H1 (cell line): ENCODE measurements around the gene OR6N1. TPM values are rescaled to one million over a fixed set of nuclear protein-coding genes. Genes with fewer than 3 reads are reported as not detected.

Experiments used
- CTCF ChIA-PET: fragments of 300-600 bp; sonication (Branson Sonifier 250); formaldehyde crosslinking; loops from one replicate; lab custom pipeline; 2021; ENCODE audit not compliant: partially characterized antibody; lab: Charles Lee
- POLR2A ChIA-PET: fragments of 300-600 bp; sonication (Branson Sonifier 250); formaldehyde crosslinking; loops from one replicate; lab custom pipeline; 2021; ENCODE audit warnings: inconsistent platforms; ENCODE audit not compliant: partially characterized antibody; lab: Charles Lee
- DNase-seq, 2 experiments: peaks; one replicate each; pipeline versions ENCODE4 v3.0.0 to v3.0.0-alpha.2; 2010 to 2022; ENCODE audit warnings: low spot score in 2 of 2, low read depth in 1 of 2, mixed read lengths in 1 of 2
- FAIRE-seq: peaks from 2 replicates; lab custom pipeline; 2011; peaks lifted over from hg19 to GRCh38; lab: Jason Lieb, UNC
- H2AFZ ChIP-seq: 2 replicates; pipeline ENCODE4 v1.8.1; 2012; ENCODE audit warnings: low read length, inconsistent platforms
- H2AK5ac ChIP-seq: 2 replicates; pipeline ENCODE4 v1.6.1; 2013; ENCODE audit warnings: low read depth, low read length
- H2BK120ac ChIP-seq: replicated peaks from 2 replicates; pipeline ENCODE3; 2013; ENCODE audit warnings: low read depth, low read length, inconsistent platforms
- H2BK12ac ChIP-seq: 2 replicates; pipeline ENCODE4 v1.6.1; 2013; ENCODE audit warnings: low read depth, low read length
- H2BK15ac ChIP-seq: 2 replicates; pipeline ENCODE4 v1.6.1; 2013; ENCODE audit warnings: low read length
- H2BK20ac ChIP-seq: 2 replicates; pipeline ENCODE4 v1.6.1; 2013; ENCODE audit warnings: low read length
- H2BK5ac ChIP-seq: 2 replicates; pipeline ENCODE4 v1.6.1; 2013; ENCODE audit warnings: low read depth, low read length
- H3K14ac ChIP-seq: 2 replicates; pipeline ENCODE4 v1.6.1; 2013; ENCODE audit warnings: inconsistent platforms; ENCODE audit not compliant: insufficient read length
- H3K18ac ChIP-seq: 2 replicates; pipeline ENCODE4 v1.6.1; 2013; ENCODE audit warnings: low read length; ENCODE audit errors: extremely low read depth
- H3K23ac ChIP-seq: 2 replicates; pipeline ENCODE4 v1.6.1; 2013; ENCODE audit warnings: inconsistent platforms; ENCODE audit not compliant: insufficient read length
- H3K23me2 ChIP-seq: 2 replicates; pipeline ENCODE4 v1.6.1; 2013; ENCODE audit warnings: low read depth, low read length
- H3K27ac ChIP-seq: 2 replicates; pipeline ENCODE4 v1.6.1; 2011; ENCODE audit warnings: low read depth, low read length, inconsistent platforms
- H3K27me3 ChIP-seq, 4 experiments: replicated peaks in 1 of 4; 1 replicate in 1 of 4; 2 replicates in 3 of 4; pipeline versions ENCODE4 v1.6.1 to v1.8.1; 2011 to 2013; ENCODE audit warnings: low read length in 3 of 4, mild to moderate bottlenecking in 3 of 4, inconsistent platforms in 2 of 4, mixed read lengths in 2 of 4, moderate library complexity in 1 of 4; ENCODE audit not compliant: control insufficient read depth in 3 of 4, insufficient read depth in 3 of 4; ENCODE audit errors: extremely low read depth in 1 of 4
- H3K36me3 ChIP-seq, 4 experiments: 2 replicates each; pipeline versions ENCODE4 v1.6.1 to v1.8.1; 2011 to 2013; ENCODE audit warnings: mild to moderate bottlenecking in 4 of 4, low read length in 3 of 4, moderate library complexity in 2 of 4, control low read depth in 1 of 4, inconsistent platforms in 1 of 4; ENCODE audit not compliant: insufficient read depth in 4 of 4, control insufficient read depth in 2 of 4
- H3K4ac ChIP-seq: replicated peaks from 2 replicates; pipeline ENCODE3; 2013; ENCODE audit warnings: low read length, low read depth, mixed read lengths, inconsistent platforms; ENCODE audit not compliant: insufficient read length
- H3K4me1 ChIP-seq, 4 experiments: replicated peaks in 1 of 4; 1 replicate in 1 of 4; 2 replicates in 3 of 4; pipeline versions ENCODE4 v1.6.1 to v1.8.1; 2011 to 2013; ENCODE audit warnings: low read length in 3 of 4, inconsistent platforms in 2 of 4, mixed read lengths in 1 of 4; ENCODE audit not compliant: insufficient read depth in 4 of 4, control insufficient read depth in 3 of 4
- H3K4me2 ChIP-seq, 2 experiments: 2 replicates each; pipeline versions ENCODE4 v1.6.1 to v1.8.1; 2011 to 2013; ENCODE audit warnings: low read depth in 2 of 2, low read length in 2 of 2, control low read depth in 1 of 2, inconsistent platforms in 1 of 2, mild to moderate bottlenecking in 1 of 2; ENCODE audit not compliant: insufficient read depth in 1 of 2
- H3K4me3 ChIP-seq, 4 experiments: fragments of 200-600, 300-600 bp in 1 of 4; sonication (generic), shearing (Covaris generic), sonication (Bioruptor Twin) in 1 of 4; 2 replicates each; pipeline versions ENCODE4 v1.5.1 to v1.8.1; 2011 to 2016; ENCODE audit warnings: low read length in 4 of 4, low read depth in 3 of 4, control low read depth in 2 of 4, inconsistent platforms in 2 of 4, mild to moderate bottlenecking in 2 of 4, mixed read lengths in 1 of 4, moderate library complexity in 1 of 4; ENCODE audit not compliant: insufficient read depth in 2 of 4; ENCODE audit errors: extremely low read depth in 1 of 4
- H3K56ac ChIP-seq: replicated peaks from 2 replicates; pipeline ENCODE3; 2013; ENCODE audit warnings: low read depth, mild to moderate bottlenecking, mixed read lengths, low read length, inconsistent platforms; ENCODE audit not compliant: insufficient read length
- H3K79me1 ChIP-seq: 2 replicates; pipeline ENCODE4 v1.6.1; 2013; ENCODE audit warnings: low read depth, low read length, control low read depth
- H3K79me2 ChIP-seq, 2 experiments: 2 replicates each; pipeline versions ENCODE4 v1.6.1 to v1.8.1; 2012 to 2013; ENCODE audit warnings: low read length in 2 of 2, mild to moderate bottlenecking in 2 of 2, inconsistent platforms in 1 of 2; ENCODE audit not compliant: insufficient read depth in 2 of 2, control insufficient read depth in 1 of 2
- H3K9ac ChIP-seq, 4 experiments: replicated peaks in 1 of 4; 1 replicate in 1 of 4; 2 replicates in 3 of 4; pipeline versions ENCODE4 v1.6.1 to v1.8.1; 2011 to 2013; ENCODE audit warnings: low read depth in 3 of 4, low read length in 3 of 4, control low read depth in 2 of 4, mild to moderate bottlenecking in 2 of 4, moderate library complexity in 2 of 4, inconsistent platforms in 1 of 4; ENCODE audit errors: extremely low read depth in 1 of 4
- H3K9me3 ChIP-seq, 2 experiments: 2 replicates each; pipeline versions ENCODE4 v1.6.1 to v1.8.1; 2012 to 2013; ENCODE audit warnings: mild to moderate bottlenecking in 2 of 2, moderate library complexity in 2 of 2, control low read depth in 1 of 2, inconsistent platforms in 1 of 2, low read depth in 1 of 2, low read length in 1 of 2, mixed read lengths in 1 of 2; ENCODE audit not compliant: insufficient read depth in 2 of 2
- H4K20me1 ChIP-seq, 2 experiments: replicated peaks in 1 of 2; 2 replicates each; pipeline versions ENCODE3 to v1.8.1; 2011 to 2013; ENCODE audit warnings: inconsistent platforms in 2 of 2, low read length in 2 of 2, mild to moderate bottlenecking in 1 of 2; ENCODE audit not compliant: insufficient read depth in 2 of 2, control insufficient read depth in 1 of 2
- H4K5ac ChIP-seq: 2 replicates; pipeline ENCODE4 v1.6.1; 2013; ENCODE audit warnings: low read length, low read depth, mixed read lengths, inconsistent platforms; ENCODE audit not compliant: insufficient read length
- H4K8ac ChIP-seq: 2 replicates; pipeline ENCODE4 v1.8.0; 2013; ENCODE audit warnings: mild to moderate bottlenecking, moderate library complexity, low read length, inconsistent platforms; ENCODE audit not compliant: insufficient read depth; ENCODE audit errors: extremely low read depth
- H4K91ac ChIP-seq: replicated peaks from 2 replicates; pipeline ENCODE3; 2013; ENCODE audit warnings: low read length, mixed read lengths, inconsistent platforms; ENCODE audit not compliant: insufficient read length
- BCL11A ChIP-seq, 2 experiments: IDR thresholded peaks; one replicate each; pipeline ENCODE4 v1.6.1; 2011; ENCODE audit warnings: low read depth in 2 of 2, low read length in 2 of 2, mild to moderate bottlenecking in 2 of 2
- WGBS, 2 experiments: shearing (Covaris generic) in 1 of 2; methylation state at CpG; one replicate each; pipeline versions ENCODE4 v1.1.6 to v1.1.7; 2013 to 2015; ENCODE audit warnings: low lambda C conversion rate in 2 of 2, mixed read lengths in 2 of 2, inconsistent platforms in 1 of 2, low coverage in 1 of 2, missing lambda C conversion rate in 1 of 2; ENCODE audit not compliant: insufficient replicate concordance in 2 of 2, insufficient coverage in 1 of 2, insufficient read length in 1 of 2; ENCODE audit errors: extremely low coverage in 1 of 2, missing lambda C conversion rate in 1 of 2; 5-methylcytosine and 5-hydroxymethylcytosine counted together
- polyA plus RNA-seq, 7 experiments: library from polyadenylated mRNA; depleted of rRNA in 3 of 7; stranded (reverse) in 5 of 7; unstranded in 2 of 7; fragments of >200 nt in 5 of 7; fragments of 200-250 nt in 2 of 7; gene quantifications; 1 replicate in 5 of 7; 2 replicates in 1 of 7; 4 replicates in 1 of 7; pipeline versions ENCODE4 v1.2.1 to v1.2.3, GENCODE V29; 2011 to 2013; ENCODE audit warnings: missing spikeins in 2 of 7, mixed read lengths in 2 of 7
- total RNA-seq: library from RNA; stranded (reverse); fragmentation: NEBNext Ultra II Directional; extraction: Animal tissue kit (Norgen Biotek cat#: 25700); gene quantifications from 2 replicates; pipeline ENCODE4 v1.2.1, GENCODE V29; 2021

Gene OR6N1
- total and polyA plus RNA-seq, 2 of the 8 experiments (the other 6 are each of a cell fraction or from before 2014, with no cell fraction given), result not detected

- Histone ChIP-seq H4K8ac (no peak overlapping the region), H3K14ac (no peak overlapping the region), H2BK12ac (no peak overlapping the region), H3K23ac (no peak overlapping the region), H3K36me3 (no peaks in the 10 kb centered on the region), H3K56ac (no peak overlapping the region), H3K27ac (no peak overlapping the region), H2BK20ac (no peak overlapping the region), H4K5ac (no peak overlapping the region), H3K27me3 (no peaks in the 10 kb centered on the region), H3K18ac (no peak overlapping the region), H4K20me1 (no peaks in the 10 kb centered on the region), H3K23me2 (no peaks in the 10 kb centered on the region), H3K79me1 (no peaks in the 10 kb centered on the region), H3K9me3 (no peaks in the 10 kb centered on the region), H3K4me1 (no peaks in the 10 kb centered on the region), H2BK5ac (no peak overlapping the region), H3K4me3 (no peak overlapping the region), H3K4ac (no peak overlapping the region), H3K9ac (no peak overlapping the region), H3K79me2 (no peaks in the 10 kb centered on the region), H2AK5ac (no peak overlapping the region), H2BK120ac (no peak overlapping the region), H2BK15ac (no peak overlapping the region), H4K91ac (no peak overlapping the region), H3K4me2 (no peak overlapping the region), H2AFZ (no peak overlapping the region; the same call in 1 of the 2 replicates)
- FAIRE-seq (no peak), DNase-seq (no peak)
- WGBS, 2 experiments, result 88% methylated on average over 3 of the region's 3 CpGs; no CpG with 5 or more reads in 1 of the 2 experiments
- no peak for TF ChIP-seq BCL11A (IDR thresholded peaks at IDR 0.05; ENCODE audit: low read depth in 2 of 2, low read length in 2 of 2)
- ChIA-PET CTCF (no interaction called here), POLR2A (interaction anchor here (1.0 kb wide), 1 partner anchor 14 kb away, joined by 3 read pairs; no protein-coding TSS in a partner anchor)
Measured at GRCh38 chr1:158719664-158720063, 52.3 kb downstream of the OR6N1 start.
